ENCODE measurements around the gene ERP27.
A peak's percentile ranks its signal among the peaks of the same experiment; 100 is the strongest.

ERP27 gene

DNA sequence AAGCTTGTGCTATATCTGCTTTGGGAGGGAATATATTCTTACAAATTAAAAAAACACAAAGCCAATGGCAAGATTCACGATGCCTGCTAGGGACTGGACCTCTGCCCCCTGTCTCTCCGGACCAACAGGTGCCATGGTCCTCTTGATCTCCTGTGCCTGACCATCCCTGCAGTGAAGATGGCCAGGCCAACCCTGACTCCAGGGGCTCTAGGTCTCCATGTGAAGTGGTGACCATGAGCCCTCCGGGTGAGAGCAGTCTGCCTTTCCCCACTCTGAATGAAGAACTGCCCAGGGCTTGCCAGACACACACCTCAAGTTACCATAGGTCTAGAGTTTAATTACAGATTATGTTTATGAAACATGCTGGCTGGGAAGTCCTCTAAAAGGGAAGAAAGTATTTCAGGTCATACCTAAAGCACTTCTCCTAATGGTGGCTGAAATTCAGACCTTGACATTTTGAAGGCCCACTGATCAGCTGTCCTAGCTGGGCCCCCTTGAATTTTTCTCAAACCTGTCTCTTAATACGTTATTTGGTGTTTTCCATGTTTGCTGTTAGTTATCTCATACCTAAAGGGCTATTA, 21.7 kb upstream of the ERP27 start:
- TF ChIP-seq, protein P1, sequence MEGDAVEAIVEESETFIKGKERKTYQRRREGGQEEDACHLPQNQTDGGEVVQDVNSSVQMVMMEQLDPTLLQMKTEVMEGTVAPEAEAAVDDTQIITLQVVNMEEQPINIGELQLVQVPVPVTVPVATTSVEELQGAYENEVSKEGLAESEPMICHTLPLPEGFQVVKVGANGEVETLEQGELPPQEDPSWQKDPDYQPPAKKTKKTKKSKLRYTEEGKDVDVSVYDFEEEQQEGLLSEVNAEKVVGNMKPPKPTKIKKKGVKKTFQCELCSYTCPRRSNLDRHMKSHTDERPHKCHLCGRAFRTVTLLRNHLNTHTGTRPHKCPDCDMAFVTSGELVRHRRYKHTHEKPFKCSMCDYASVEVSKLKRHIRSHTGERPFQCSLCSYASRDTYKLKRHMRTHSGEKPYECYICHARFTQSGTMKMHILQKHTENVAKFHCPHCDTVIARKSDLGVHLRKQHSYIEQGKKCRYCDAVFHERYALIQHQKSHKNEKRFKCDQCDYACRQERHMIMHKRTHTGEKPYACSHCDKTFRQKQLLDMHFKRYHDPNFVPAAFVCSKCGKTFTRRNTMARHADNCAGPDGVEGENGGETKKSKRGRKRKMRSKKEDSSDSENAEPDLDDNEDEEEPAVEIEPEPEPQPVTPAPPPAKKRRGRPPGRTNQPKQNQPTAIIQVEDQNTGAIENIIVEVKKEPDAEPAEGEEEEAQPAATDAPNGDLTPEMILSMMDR (IDR thresholded peaks at IDR 0.05; ENCODE audit: low read depth, low read length) = no peak
- TF ChIP-seq, protein P2, sequence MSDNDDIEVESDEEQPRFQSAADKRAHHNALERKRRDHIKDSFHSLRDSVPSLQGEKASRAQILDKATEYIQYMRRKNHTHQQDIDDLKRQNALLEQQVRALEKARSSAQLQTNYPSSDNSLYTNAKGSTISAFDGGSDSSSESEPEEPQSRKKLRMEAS (IDR thresholded peaks at IDR 0.05; ENCODE audit: low read depth, low read length) = no peak
- TF ChIP-seq MYC (IDR thresholded peaks at IDR 0.05; ENCODE audit: low read depth, low read length) (no peak), POLR2A (IDR thresholded peaks at IDR 0.05; ENCODE audit: extremely low read depth, insufficient read length) (no peak)
- DNase-seq (ENCODE audit: low read depth) = no peak
- peak overlapping the region; percentile 98 for H3K4me3 ChIP-seq (ENCODE audit: low read depth, low read length)

DNA sequence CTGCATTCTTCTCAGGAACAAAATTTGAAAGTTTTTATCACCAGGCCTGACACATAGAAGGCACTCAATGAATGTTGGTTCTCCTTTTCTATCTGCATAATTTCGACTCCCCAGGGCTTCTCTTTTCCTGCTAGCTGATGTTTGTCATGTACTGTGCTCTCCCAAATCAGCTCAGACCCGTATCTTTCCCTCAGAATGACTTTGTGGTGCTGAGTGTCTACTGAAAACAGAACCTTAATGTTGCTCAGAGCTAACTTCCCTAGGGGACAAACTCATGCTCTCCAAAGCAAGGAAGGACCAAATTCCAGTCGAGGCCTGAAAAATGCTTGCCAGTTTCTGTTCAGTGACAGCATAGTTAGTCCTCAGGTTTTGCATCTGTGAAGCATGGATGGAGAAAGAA, 21.1 kb upstream of the ERP27 start:
- peak overlapping the region; percentile 98 for H3K4me3 ChIP-seq (ENCODE audit: low read depth, low read length)
- TF ChIP-seq, protein P2 (IDR thresholded peaks at IDR 0.05; ENCODE audit: low read depth, low read length) = no peak
- TF ChIP-seq POLR2A (IDR thresholded peaks at IDR 0.05; ENCODE audit: extremely low read depth, insufficient read length) (no peak), MYC (IDR thresholded peaks at IDR 0.05; ENCODE audit: low read depth, low read length) (no peak)
- TF ChIP-seq, protein P1 (IDR thresholded peaks at IDR 0.05; ENCODE audit: low read depth, low read length) = no peak
- DNase-seq (ENCODE audit: low read depth) = peak; percentile 76

DNA sequence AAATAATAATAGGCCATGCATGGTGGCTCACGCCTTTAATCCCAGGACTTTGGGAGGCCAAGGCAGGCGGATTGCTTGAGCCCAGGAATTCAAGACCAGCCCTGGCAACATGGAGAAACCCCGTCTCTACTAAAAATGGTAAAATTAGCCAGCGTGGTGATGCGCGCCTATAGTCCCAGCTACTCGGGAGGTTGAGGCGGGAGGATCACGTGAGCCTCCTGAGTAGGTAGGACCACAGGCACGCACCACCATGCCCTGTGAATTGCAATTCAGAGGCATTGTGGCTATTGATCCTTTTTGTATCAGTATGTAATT, 20.7 kb upstream of the ERP27 start:
- H3K4me3 ChIP-seq (ENCODE audit: low read depth, low read length) = peak overlapping the region; percentile 98
- TF ChIP-seq, protein P2 (IDR thresholded peaks at IDR 0.05; ENCODE audit: low read depth, low read length) = no peak
- TF ChIP-seq, protein P1 (IDR thresholded peaks at IDR 0.05; ENCODE audit: low read depth, low read length) = no peak
- TF ChIP-seq MYC (IDR thresholded peaks at IDR 0.05; ENCODE audit: low read depth, low read length) = no peak
- no peak for TF ChIP-seq POLR2A (IDR thresholded peaks at IDR 0.05; ENCODE audit: extremely low read depth, insufficient read length)
- no peak for DNase-seq (ENCODE audit: low read depth)

DNA sequence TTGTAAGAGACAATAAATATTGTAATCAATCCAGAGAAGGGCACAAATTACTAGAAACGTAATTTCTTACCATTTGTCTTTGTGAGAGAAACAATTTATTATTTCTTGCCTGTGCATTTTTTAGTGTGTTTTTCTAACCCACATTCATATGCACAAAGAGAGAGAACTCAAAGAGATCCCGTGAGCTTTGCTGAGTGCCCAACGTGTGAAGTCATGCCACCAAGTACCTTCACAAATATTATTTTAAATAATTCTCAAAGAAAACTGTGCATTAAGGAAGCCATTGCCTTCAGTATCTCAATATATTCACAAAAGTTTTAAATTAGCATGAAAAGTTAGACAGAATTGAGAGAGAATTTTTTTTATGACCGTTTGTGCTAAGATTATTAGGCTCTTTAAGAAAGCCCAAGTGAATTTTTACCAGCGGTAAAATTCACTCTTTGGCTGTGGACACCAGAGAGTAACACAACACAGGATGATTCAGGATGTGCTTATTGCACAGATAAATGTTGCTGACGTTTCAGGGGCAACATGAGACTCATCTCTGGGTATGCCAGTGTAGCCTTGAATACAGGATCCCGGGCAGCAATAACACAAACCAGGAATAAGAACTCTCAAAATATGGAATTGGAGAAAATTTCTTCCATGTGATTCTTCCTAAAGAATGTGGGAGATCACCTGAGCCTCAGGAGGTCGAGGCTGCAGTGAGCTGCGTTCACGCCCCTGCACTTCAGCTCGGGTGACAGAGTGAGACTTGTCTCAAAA, 20.2 kb upstream of the ERP27 start:
- TF ChIP-seq POLR2A (IDR thresholded peaks at IDR 0.05; ENCODE audit: extremely low read depth, insufficient read length) (no peak), MYC (IDR thresholded peaks at IDR 0.05; ENCODE audit: low read depth, low read length) (no peak)
- TF ChIP-seq, protein P2 (IDR thresholded peaks at IDR 0.05; ENCODE audit: low read depth, low read length) = no peak
- TF ChIP-seq, protein P1 (IDR thresholded peaks at IDR 0.05; ENCODE audit: low read depth, low read length) = no peak
- DNase-seq (ENCODE audit: low read depth) = peak; percentile 50
- H3K4me3 ChIP-seq (ENCODE audit: low read depth, low read length) = peak overlapping the region; percentile 98

DNA sequence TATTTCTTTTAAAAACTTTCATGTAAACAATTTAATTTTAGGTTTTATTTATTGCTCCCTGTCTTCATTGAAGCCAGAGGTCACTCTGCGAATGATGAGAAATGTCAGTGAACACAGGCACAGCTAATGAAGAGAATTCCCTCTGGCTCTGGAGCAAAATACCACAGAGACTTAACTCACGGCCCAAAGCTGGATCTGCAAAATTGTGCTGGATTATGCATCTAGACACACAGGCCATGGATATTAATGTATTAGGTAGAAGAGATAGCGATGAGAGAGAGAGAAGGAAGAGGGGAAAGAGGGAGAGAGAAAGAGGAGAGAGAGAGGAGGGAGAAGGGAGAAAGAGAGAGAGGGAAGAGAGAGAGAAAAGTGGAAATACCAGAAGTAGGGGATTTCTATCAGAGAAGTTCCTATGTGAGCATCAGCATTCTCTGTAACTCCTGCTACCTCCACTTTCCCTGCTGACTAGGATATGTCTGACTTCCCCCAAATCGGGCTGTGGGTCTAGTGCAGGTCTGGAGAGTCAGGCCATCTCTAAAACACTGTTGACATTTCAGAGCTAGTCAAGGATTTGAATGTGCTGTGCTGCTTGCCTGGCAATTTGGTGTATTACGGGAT, 19.3 kb upstream of the ERP27 start:
- TF ChIP-seq MYC (IDR thresholded peaks at IDR 0.05; ENCODE audit: low read depth, low read length) (no peak), POLR2A (IDR thresholded peaks at IDR 0.05; ENCODE audit: extremely low read depth, insufficient read length) (no peak)
- TF ChIP-seq, protein P2 (IDR thresholded peaks at IDR 0.05; ENCODE audit: low read depth, low read length) = no peak
- TF ChIP-seq, protein P1 (IDR thresholded peaks at IDR 0.05; ENCODE audit: low read depth, low read length) = no peak
- DNase-seq (ENCODE audit: low read depth) = peak; percentile 45
- H3K4me3 ChIP-seq (ENCODE audit: low read depth, low read length) = peak overlapping the region; percentile 98
